Skeletal muscle tissue (tissue), 4 donors: ENCODE results near the gene CORO2A. TPM values are rescaled to one million over a fixed set of nuclear protein-coding genes. Genes with fewer than 3 reads are reported as not detected.
"Not testable (repeated sequence)": the region's sequence is repeated elsewhere in the genome, so short reads cannot be mapped to it uniquely, and the experiment has no call there.

ENCODE experiments used
- H3K27ac ChIP-seq: one replicate; pipeline ENCODE4 v1.7.0; 2013; ENCODE audit warnings: mild to moderate bottlenecking, low read depth, low read length, inconsistent platforms
- H3K27me3 ChIP-seq, 3 donors: one replicate each; pipeline ENCODE4 v1.7.0; 2013; ENCODE audit warnings: low read length in 3 of 3; ENCODE audit not compliant: control insufficient read depth in 3 of 3, insufficient read depth in 3 of 3
- H3K36me3 ChIP-seq, 3 donors: one replicate each; pipeline ENCODE4 v1.7.0; 2013; ENCODE audit warnings: low read length in 3 of 3; ENCODE audit not compliant: control insufficient read depth in 3 of 3, insufficient read depth in 3 of 3
- H3K4me1 ChIP-seq, 3 donors: one replicate each; pipeline ENCODE4 v1.7.0; 2013; ENCODE audit warnings: low read length in 3 of 3, mild to moderate bottlenecking in 3 of 3; ENCODE audit not compliant: control insufficient read depth in 3 of 3, insufficient read depth in 3 of 3
- H3K4me3 ChIP-seq, 3 donors: one replicate each; pipeline ENCODE4 v1.7.0; 2013; ENCODE audit warnings: low read length in 3 of 3
- H3K9ac ChIP-seq, 3 donors: one replicate each; pipeline ENCODE4 v1.7.0; 2013; ENCODE audit warnings: low read length in 3 of 3, mild to moderate bottlenecking in 3 of 3, moderate library complexity in 2 of 3, low read depth in 1 of 3
- H3K9me3 ChIP-seq, 3 donors: one replicate each; pipeline ENCODE4 v1.7.0; 2013; ENCODE audit warnings: low read length in 3 of 3; ENCODE audit not compliant: control insufficient read depth in 3 of 3
- total RNA-seq: library from RNA; depleted of rRNA; stranded (reverse); fragments of >200 nt; gene quantifications from one replicate; pipeline ENCODE4 v1.2.3, GENCODE V29; 2014
- donor health status: Osteomylitis.

Gene CORO2A
- total RNA-seq, 1 donor from 2014 or later, result under 0.01 TPM

DNA sequence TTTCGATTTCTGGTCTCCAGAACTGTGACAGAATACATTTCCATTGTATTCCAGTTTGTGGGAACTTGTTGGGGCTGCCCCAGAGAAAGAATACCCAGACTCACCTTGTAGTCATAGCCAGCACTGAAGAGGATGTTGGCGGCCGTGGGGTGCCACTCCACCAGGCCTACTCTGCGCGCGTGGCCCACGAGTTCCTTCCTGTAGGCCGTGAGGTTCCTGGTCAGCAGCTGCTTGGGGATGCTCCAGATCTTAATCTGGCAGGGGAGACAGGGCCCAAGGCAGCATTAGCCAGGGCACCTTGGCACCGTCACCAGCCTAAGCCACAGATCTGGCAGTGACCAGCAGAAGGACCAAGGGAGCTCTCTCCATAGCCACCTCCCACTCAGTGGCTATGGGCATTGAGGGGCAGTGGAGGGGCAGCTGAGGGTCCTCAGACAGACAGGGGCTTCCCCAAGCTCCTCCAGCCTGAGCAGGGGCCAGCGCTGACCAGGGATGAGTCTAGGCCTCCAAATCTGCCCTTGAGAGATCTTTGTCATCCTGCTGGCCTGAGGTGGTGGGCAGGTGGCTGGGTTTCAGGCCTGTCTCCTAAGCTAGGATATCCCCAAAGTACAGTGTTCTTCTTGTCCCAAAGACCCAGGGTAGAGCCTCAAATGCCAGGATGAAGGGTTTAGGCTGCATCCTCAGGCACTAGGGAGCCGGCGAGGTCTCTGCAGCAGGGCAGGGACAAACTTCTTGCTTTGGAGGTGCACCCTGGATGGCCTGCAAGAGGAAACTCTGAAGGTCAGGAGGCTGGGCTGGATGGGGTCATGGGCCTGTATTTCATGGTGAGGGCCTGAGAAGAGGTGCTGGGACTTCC is 57.5 kb downstream of the CORO2A start:
- Histone ChIP-seq H3K9ac (no peak overlapping the region), H3K4me3 (no peak overlapping the region), H3K27ac (no peak overlapping the region), H3K36me3 (no peaks in the 10 kb centered on the region), H3K4me1 (no peaks in the 10 kb centered on the region), H3K27me3 (peaks cover 0 to 8% (median 0%) of the 10 kb centered on the region in 3 donors), H3K9me3 (no peaks in the 10 kb centered on the region)

DNA sequence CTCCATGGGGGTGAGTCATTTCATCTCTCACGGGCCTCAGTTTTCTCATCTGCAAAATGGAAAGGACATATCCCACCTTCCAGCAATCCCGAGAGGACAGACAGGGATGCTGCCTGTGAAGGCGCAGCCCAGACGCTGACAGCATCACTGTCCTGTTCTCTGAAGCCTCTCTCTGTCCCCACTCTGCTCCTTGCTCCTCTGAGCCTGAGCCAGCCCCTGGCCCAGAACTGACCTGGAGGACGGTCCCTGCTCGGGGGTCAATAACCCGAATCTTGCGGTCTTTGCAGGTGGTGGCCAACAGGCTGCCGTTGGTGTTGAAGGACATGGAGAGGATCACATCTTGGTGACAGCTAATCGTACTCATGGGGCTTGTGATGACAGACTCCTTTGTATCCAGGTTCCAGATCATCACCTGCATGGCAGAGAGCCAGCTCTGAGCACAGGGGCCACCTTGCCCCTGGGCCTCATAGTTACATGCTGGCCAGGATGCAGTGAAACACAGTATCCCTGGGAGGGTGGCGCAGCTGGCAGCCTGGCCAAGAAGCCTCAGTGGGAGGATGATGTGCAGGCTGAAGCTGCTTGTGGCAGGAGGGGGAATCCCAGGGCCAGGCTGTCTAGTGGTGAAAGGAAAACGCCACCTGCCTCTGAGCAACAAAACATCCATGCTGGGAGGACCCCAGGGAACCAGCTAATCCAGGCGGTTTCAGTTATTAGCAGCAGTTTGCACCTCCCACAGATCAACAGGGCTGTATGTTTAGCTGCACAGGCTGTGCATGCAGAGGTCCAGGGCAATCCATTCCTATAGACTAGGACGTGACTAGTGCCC is 59.4 kb downstream of the CORO2A start:
- peaks cover 0 to 8% (median 0%) of the 10 kb centered on the region in 3 donors for H3K27me3 ChIP-seq
- no peaks in the 10 kb centered on the region for H3K4me1 ChIP-seq

DNA sequence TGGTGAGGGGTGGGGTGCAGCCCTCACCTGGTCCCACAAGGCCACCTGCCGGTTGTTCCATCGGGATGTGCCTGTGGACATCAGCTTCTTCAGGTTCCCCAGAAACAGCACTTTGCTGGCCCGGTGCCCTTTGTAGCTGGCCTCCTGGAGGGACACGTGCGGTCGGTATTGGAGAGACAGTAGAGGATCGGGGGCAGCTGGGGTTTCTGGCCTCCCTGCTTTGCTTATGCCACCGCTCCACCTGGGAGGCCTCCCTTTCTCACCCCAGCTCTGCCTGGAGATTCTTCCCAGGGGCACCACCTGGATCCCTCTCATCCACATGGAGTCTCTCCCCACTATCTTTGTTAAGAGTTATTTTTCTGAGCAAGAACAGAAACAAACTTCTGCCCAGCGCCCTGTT is 60.3 kb downstream of the CORO2A start:
- Histone ChIP-seq H3K27ac (no peak overlapping the region), H3K9ac (no peak overlapping the region), H3K4me3 (no peak overlapping the region), H3K4me1 (no peaks in the 10 kb centered on the region), H3K27me3 (peaks cover 0 to 8% (median 0%) of the 10 kb centered on the region in 3 donors), H3K36me3 (no peaks in the 10 kb centered on the region), H3K9me3 (no peaks in the 10 kb centered on the region)

More for the DNA sequence above, 59.4 kb downstream of the CORO2A start:
- no peaks in the 10 kb centered on the region for H3K9me3 ChIP-seq
- no peak overlapping the region for H3K4me3 ChIP-seq
- no peaks in the 10 kb centered on the region for H3K36me3 ChIP-seq
- H3K9ac ChIP-seq, result no peak overlapping the region
- H3K27ac ChIP-seq, result no peak overlapping the region

DNA sequence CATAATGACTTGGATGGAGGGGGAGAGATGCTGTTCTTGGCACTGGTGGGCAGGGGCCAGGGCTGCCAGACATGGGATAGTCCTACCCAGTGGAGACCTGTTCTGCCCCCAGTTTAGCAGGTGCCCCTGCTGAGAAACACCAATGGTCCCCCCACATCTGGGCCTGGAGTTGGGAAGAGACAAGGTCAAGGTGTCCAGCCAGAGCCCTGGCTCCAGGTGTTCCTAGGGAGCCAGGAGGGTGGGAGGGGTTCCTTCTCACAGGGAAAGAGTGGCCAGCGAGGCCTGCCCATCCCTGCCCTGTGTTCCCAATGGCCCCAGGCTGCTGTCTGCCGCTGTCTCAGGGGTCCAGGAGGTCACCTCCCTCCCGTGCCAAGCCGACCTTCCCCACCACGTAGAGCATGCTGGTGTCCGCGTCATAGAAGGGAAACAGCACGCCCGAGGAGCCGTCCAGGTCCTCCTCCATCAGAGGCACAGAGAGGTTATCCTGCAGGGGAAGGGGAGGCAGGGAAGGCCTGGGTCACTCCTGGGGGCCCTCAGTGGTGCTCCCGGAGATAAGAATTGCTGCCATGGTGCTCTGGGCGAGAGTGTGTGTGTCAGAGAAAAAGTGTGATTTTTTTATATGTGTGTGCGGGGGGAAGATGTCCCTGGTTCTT is 61.7 kb downstream of the CORO2A start:
- Histone ChIP-seq H3K4me3 (no peak overlapping the region), H3K9ac (no peak overlapping the region), H3K27ac (no peak overlapping the region), H3K27me3 (peaks cover 0 to 8% (median 0%) of the 10 kb centered on the region in 3 donors), H3K9me3 (no peaks in the 10 kb centered on the region), H3K36me3 (no peaks in the 10 kb centered on the region), H3K4me1 (no peaks in the 10 kb centered on the region)

DNA sequence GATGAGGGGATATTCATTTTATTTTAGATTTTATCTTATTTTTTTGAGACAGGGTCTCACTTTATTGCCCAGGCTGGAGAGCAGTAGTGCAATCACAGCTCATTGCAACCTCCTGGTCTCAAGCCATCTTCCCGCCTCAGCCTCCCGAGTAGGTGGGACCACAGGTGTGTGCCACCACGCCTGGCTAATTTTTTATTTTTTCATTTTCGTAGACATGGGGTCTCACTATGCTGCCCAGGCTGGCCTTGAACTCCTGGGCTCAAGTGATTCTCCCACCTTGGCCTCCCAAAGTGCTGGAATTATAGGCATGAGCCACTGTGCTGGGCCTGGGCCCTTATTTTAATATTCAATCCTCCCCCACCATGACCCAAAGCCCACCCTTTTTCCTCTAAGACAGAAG is 62.4 kb downstream of the CORO2A start:
- H3K9me3 ChIP-seq, H3K27ac ChIP-seq, H3K36me3 ChIP-seq: not testable (repeated sequence)

DNA sequence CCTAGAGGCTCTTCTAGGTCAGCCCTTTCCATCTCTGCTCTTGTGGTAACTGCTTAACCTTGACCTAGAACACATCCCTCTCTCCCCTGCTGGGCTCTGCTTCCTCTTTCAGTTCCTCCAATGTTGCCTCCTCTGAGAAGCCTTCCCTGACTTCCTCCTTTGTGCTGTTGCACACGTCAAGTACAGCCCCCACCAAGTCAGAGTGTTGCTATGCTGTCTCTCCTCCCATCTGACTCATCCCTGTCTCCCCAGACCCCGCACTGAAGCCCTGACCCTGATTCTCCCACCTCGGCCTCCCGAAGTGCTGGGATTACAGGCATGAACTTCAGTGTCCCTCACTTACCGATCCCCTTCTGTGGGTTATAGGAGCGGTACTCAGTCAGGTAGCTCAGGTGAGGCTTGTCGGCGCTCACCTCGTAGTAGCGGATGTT is 63.0 kb downstream of the CORO2A start:
- no peak overlapping the region for H3K27ac ChIP-seq
- peaks cover 0 to 8% (median 0%) of the 10 kb centered on the region in 3 donors for H3K27me3 ChIP-seq
- no peaks in the 10 kb centered on the region for H3K4me1 ChIP-seq
- H3K36me3 ChIP-seq, result no peaks in the 10 kb centered on the region
- no peak overlapping the region for H3K9ac ChIP-seq
- H3K9me3 ChIP-seq, result no peaks in the 10 kb centered on the region
- no peak overlapping the region for H3K4me3 ChIP-seq

More for the DNA sequence above, 62.4 kb downstream of the CORO2A start:
- not testable (repeated sequence) for H3K4me1 ChIP-seq, H3K27me3 ChIP-seq, H3K4me3 ChIP-seq, H3K9ac ChIP-seq

DNA sequence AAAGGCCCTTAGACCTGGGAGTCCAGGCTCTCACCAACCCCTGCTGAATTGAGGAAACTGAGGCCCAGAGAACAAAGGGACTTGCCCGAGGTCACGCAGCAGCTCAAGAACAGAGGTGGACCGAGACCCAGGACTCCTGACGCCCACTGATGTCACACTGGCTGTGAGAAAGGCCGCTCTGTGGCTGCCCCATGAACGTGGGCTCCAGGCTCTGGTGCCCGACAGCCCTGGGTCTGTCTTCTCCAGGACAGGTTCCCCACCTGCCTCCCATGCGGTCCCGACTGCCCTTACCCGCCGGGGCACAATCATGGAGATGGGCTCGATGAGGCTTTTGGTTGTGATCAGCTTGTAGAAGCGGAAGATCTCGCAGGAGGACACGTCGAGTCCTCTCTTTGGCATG is 64.1 kb downstream of the CORO2A start:
- H3K9me3 ChIP-seq, result no peaks in the 10 kb centered on the region
- no peak overlapping the region for H3K27ac ChIP-seq
- H3K27me3 ChIP-seq, result peaks cover 0 to 6% (median 0%) of the 10 kb centered on the region in 3 donors
- H3K4me3 ChIP-seq, result no peak overlapping the region
- no peak overlapping the region for H3K9ac ChIP-seq
- H3K36me3 ChIP-seq, result no peaks in the 10 kb centered on the region
- H3K4me1 ChIP-seq, result no peaks in the 10 kb centered on the region

DNA sequence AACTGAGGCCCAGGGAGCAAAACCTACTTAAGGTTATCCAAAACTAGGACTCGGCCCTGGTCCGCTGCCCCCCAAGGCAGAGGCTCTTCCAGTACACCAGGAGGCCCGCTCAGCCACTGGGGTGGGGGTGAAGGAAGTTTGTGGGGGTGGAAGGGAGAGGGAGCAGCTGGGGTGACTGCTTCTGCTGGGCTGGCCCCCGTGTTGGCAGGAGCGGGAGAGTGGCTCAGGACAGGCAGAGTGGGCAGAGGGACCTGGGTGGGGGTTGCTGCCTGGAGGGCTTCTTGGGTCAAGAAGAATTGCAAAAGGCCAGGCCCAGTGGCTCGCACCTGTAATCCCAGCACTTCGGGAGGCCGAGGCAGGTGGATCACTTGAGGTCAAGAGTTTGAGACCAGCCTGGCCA is 65.2 kb downstream of the CORO2A start:
- Histone ChIP-seq H3K27me3 (peaks cover 0 to 3% (median 0%) of the 10 kb centered on the region in 3 donors), H3K4me3 (no peak overlapping the region), H3K9ac (no peak overlapping the region), H3K27ac (no peak overlapping the region), H3K4me1 (no peaks in the 10 kb centered on the region), H3K36me3 (no peaks in the 10 kb centered on the region), H3K9me3 (no peaks in the 10 kb centered on the region)

DNA sequence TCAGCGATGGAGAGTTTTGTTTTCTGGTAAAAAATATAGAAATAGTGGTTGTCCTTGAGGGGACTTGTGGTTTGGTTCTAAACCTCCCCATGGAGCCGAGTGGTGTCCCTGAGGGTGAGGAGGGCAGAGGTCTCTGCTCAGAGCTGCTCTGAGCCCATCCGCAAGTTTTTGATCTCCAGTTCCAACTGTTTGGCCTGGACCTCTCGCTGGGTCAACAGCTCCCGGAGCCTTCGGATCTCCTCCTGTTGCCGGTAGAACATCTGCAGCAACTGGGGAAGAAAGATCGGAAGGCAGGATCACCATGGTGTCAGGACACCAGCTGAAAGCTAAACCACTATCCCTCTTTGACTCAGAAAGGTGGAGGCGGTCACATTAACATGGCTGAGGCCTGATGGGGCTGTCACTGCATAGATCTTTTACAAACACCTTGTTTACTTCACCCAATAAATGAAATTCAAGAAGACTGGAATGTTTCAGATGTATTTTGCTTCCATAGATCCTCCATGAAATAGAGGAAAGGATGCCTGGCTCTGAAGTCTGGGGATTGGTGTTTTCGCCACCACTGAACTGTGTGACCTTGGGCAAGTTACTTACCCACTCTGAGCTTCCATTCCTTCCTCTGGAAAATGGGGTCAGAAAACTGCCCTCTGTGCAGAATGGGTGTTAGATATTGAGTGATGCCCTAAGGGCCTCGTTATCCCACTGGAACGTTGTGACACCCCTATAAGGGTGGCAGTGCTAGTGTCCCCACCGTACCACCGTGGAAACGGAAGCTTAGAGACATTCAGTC is 67.6 kb downstream of the CORO2A start:
- H3K36me3 ChIP-seq, result no peaks in the 10 kb centered on the region
- no peak overlapping the region for H3K4me3 ChIP-seq
- H3K9ac ChIP-seq, result no peak overlapping the region
- H3K27ac ChIP-seq, result no peak overlapping the region
- H3K9me3 ChIP-seq, result no peaks in the 10 kb centered on the region
- peaks cover 0 to 7% (median 5%) of the 10 kb centered on the region in 3 donors for H3K27me3 ChIP-seq
- peaks cover 0 to 3% (median 3%) of the 10 kb centered on the region in 3 donors for H3K4me1 ChIP-seq
